Uterus (tissue), 4 donors: Measurements from ENCODE around the gene NAA10. TPM values are rescaled to one million over a fixed set of nuclear protein-coding genes. Genes with fewer than 3 reads are reported as not detected.

Source experiments
- DNase-seq, 2 donors: peaks; one replicate each; pipeline ENCODE4 v3.0.0-alpha.2; 2019 to 2020
- H3K27ac ChIP-seq, 2 donors: fragments of 200-600 bp; sonication (generic); 1 replicate in 1 of 2; 2 replicates in 1 of 2; pipeline ENCODE4 v1.5.1; 2016 to 2018
- H3K27me3 ChIP-seq, 2 donors: fragments of 200-600 bp; sonication (generic); one replicate each; pipeline ENCODE4 v1.5.1; 2018 to 2019; ENCODE audit warnings: control low read depth in 1 of 2
- H3K36me3 ChIP-seq, 2 donors: fragments of 200-600 bp; sonication (generic); one replicate each; pipeline ENCODE4 v1.5.1; 2019; ENCODE audit warnings: control low read depth in 1 of 2
- H3K4me1 ChIP-seq, 2 donors: fragments of 200-600 bp; sonication (generic); one replicate each; pipeline ENCODE4 v1.5.1; 2018 to 2019; ENCODE audit warnings: control low read depth in 1 of 2
- H3K4me3 ChIP-seq, 2 donors: fragments of 200-600 bp; sonication (generic); 1 replicate in 1 of 2; 2 replicates in 1 of 2; pipeline ENCODE4 v1.5.1; 2018 to 2019; ENCODE audit warnings: mild to moderate bottlenecking in 1 of 2
- H3K9me3 ChIP-seq, 2 donors: fragments of 200-600 bp; sonication (generic); one replicate each; pipeline ENCODE4 v1.5.1; 2019; ENCODE audit warnings: control low read depth in 1 of 2
- POLR2A ChIP-seq, 2 donors: fragments of 450-650 bp; IDR thresholded peaks; one replicate each; pipeline ENCODE4 v1.6.1; 2016; ENCODE audit warnings: antibody characterized with exemption in 2 of 2, mild to moderate bottlenecking in 1 of 2, moderate library complexity in 1 of 2
- intact Hi-C: fragments of 100-400 bp; cut with DNase I; formaldehyde crosslinking; loops from one replicate; pipeline ENCODE4 v1.15.1; 2023; ENCODE audit warnings: low total_unique reads
- total RNA-seq, 4 donors: library from RNA; depleted of rRNA in 3 of 4; stranded (reverse); fragments of >200 nt in 3 of 4; gene quantifications; one replicate each; pipeline versions ENCODE4 v1.1.0 to v1.2.4, GENCODE V29; 2014 to 2023
- TF ChIP-seq, protein P1 (sequence below), 4 experiments: fragments of 200-600 bp in 2 of 4; fragments of 450-650 bp in 2 of 4; sonication (generic) in 2 of 4; IDR thresholded peaks; one replicate each; pipeline ENCODE4 v1.5.1; 2016 to 2019; ENCODE audit warnings: antibody characterized with exemption in 4 of 4, mild to moderate bottlenecking in 2 of 4, moderate library complexity in 1 of 4
- donor health status: DM: yes; HTN: yes; CAD: no.

Gene NAA10
- total RNA-seq, 4 donors from 2014 or later, result 37.9 to 198 (median 109) TPM

DNA sequence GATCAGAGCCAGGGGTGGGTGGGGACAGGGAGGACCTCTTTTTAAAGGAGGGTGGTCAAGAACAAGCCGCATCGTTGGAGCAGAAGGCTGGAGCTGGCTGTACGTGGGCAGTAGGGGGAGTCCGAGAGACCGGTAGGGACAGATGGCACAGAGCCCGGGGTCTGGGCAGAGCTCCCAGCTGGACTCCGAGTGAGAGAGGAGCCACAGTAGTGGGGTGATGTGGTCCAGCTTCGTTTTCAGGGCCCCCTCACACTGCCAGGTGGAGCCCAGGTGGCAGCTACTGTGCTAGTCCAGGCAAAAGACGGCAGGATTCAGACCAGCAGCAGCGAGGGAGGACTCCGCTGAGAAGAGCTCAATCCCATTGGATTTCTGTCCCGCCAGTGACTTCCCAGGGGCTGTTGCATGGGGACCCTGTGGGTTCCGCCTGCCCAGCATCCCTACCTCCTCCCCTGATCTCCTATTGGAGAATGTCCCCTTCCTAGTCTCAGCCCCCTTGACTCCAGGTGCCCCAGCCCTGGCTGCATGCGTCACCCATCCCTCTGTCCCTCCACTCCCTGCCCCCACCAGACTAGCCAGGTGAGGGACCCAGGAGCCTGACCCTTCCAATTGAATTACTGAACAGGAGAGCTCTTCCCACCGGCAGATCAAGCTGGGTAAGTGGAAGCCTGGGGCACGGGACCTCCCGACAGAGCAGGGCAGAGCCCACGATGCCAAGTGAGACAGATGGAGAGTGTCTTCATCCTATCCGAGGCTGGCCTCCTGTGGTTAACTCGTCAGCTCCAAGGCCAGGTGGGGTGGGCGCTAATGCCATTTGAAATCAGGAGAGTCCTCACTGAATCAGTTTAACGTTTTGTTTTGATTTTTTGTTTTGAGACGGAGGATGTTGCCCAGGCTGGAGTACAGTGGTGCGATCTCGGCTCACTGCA lies 11.6 kb downstream of the NAA10 start:
- Histone ChIP-seq H3K36me3 (no peaks in the 10 kb centered on the region), H3K4me3 (no peak overlapping the region), H3K4me1 (peaks cover 3 to 9% of the 10 kb centered on the region in 2 donors), H3K9me3 (no peaks in the 10 kb centered on the region), H3K27ac (no peak overlapping the region), H3K27me3 (no peaks in the 10 kb centered on the region)
- intact Hi-C loops, result no loop called here
- DNase-seq, result peak; percentile 82 to 89
- TF ChIP-seq, protein P1, sequence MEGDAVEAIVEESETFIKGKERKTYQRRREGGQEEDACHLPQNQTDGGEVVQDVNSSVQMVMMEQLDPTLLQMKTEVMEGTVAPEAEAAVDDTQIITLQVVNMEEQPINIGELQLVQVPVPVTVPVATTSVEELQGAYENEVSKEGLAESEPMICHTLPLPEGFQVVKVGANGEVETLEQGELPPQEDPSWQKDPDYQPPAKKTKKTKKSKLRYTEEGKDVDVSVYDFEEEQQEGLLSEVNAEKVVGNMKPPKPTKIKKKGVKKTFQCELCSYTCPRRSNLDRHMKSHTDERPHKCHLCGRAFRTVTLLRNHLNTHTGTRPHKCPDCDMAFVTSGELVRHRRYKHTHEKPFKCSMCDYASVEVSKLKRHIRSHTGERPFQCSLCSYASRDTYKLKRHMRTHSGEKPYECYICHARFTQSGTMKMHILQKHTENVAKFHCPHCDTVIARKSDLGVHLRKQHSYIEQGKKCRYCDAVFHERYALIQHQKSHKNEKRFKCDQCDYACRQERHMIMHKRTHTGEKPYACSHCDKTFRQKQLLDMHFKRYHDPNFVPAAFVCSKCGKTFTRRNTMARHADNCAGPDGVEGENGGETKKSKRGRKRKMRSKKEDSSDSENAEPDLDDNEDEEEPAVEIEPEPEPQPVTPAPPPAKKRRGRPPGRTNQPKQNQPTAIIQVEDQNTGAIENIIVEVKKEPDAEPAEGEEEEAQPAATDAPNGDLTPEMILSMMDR (IDR thresholded peaks at IDR 0.05), result peak; percentile 29 to 54 (median 34)
- TF ChIP-seq POLR2A (IDR thresholded peaks at IDR 0.05), result no peak

DNA sequence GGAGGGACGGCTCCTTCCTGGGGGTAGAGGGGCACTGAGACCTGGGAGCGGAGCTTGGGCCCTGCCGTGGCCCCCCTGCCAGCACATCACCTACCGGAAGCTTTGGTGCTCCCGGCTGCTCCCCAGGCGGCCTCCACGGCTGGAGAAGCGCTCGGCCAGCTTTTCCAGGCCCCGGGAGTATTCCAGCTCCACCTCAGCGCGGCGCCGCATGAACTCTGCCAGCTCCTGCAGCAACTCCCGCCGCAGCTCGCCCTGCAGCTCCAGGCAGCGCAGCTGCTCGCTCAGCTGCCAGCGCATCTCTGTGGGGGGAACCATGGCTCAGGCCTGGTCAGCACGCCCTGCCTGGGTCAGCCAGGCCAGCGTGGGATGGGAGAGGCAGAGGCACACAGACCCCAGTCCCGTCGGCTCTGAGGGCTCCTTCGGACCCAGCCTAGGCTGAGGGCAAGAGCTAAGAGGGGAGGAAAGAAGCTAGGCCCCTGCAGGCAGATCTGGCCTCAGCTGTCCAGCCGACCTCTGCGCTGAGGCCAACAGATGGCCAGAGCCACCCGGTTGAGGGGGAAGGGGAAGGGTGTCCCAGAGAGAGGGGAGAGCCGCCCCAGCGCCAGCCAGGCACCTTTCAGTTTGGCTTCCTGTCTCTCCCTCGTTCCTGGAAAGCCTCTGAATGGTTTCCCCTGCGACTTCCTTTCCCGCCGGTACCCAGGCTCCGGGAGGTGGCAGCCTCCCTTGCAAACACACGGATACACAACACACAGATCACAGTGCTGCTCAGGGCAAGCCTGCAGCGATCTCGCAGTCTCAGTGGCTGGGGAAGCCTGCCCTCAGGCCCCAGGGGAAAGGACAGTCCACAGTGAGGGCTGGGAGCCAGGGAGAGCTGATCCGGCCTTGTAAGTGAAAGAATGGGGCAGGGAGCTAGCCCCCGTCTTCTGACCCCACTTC lies 13.1 kb downstream of the NAA10 start:
- Histone ChIP-seq H3K4me1 (peaks cover under 1 to 4% of the 10 kb centered on the region in 2 donors), H3K36me3 (no peaks in the 10 kb centered on the region), H3K9me3 (no peaks in the 10 kb centered on the region), H3K27me3 (no peaks in the 10 kb centered on the region), H3K27ac (peak overlapping the region; percentile 33 to 70), H3K4me3 (peak overlapping the region in 1 of 2 donors; percentile 7)
- peak in 1 of 2 donors; percentile 48 for DNase-seq
- intact Hi-C loops, result no loop called here
- no peak for TF ChIP-seq POLR2A (IDR thresholded peaks at IDR 0.05)
- TF ChIP-seq, protein P1 (IDR thresholded peaks at IDR 0.05), result no peak

DNA sequence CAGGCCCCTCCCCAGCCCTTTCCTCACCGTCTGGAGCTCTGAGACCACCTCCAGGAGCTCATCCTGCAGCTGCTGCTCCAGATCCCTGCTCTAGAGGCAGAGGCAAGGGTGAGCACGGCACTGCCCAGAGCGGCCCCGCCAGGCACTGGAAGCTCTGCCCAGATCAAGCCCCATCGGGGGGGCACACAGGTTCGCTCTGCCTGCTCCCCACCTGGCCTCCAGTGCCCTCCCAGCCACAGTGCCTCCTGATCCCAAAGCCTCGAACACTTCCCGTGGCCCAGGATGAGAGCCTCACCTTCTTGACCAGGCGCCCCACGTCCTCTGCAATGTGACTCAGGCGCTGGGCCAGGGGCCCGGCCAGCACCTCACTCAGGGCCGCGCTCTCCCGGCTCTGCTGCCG lies 13.8 kb downstream of the NAA10 start:
- no peaks in the 10 kb centered on the region for H3K27me3 ChIP-seq
- no peaks in the 10 kb centered on the region for H3K36me3 ChIP-seq
- H3K27ac ChIP-seq, result peak overlapping the region; percentile 33 to 70
- DNase-seq, result no peak
- intact Hi-C loops, result no loop called here
- no peak overlapping the region for H3K4me3 ChIP-seq
- no peaks in the 10 kb centered on the region for H3K9me3 ChIP-seq
- no peak for TF ChIP-seq POLR2A (IDR thresholded peaks at IDR 0.05)
- TF ChIP-seq, protein P1 (IDR thresholded peaks at IDR 0.05), result no peak
- peaks cover 0 to 4% of the 10 kb centered on the region in 2 donors for H3K4me1 ChIP-seq

DNA sequence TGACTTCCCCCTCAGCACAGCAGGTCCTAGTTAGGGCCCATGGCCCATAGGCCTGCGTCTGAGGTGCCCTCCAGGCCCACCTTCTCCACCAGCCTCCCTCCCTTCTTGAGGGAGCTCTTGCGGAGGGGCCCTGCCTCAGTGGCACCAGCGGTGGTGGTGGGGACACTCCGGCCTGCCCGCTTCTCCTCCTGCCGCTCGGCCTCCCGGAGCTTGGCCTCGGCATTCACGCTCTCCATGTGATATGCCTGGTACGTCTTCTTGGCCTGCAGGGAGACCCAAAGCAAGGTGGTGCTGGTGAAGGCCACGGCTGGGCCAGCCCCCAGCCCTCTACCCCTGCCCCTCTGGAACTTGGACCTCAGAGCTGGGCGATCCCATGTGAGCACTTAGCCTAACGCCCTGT lies 14.3 kb downstream of the NAA10 start:
- no peak for DNase-seq
- Histone ChIP-seq H3K9me3 (no peaks in the 10 kb centered on the region), H3K4me3 (no peak overlapping the region), H3K27ac (no peak overlapping the region), H3K36me3 (no peaks in the 10 kb centered on the region), H3K27me3 (no peaks in the 10 kb centered on the region), H3K4me1 (peaks cover 0 to 4% of the 10 kb centered on the region in 2 donors)
- intact Hi-C loops, result no loop called here
- TF ChIP-seq POLR2A (IDR thresholded peaks at IDR 0.05), result no peak
- TF ChIP-seq, protein P1 (IDR thresholded peaks at IDR 0.05), result no peak
